Mucosa of rectum (tissue), 2 donors: Measurements from ENCODE around the gene ATP6V0D1.
A peak's percentile ranks its signal among the peaks of the same experiment; 100 is the strongest.
"Not testable (repeated sequence)": the region's sequence is repeated elsewhere in the genome, so short reads cannot be mapped to it uniquely, and the experiment has no call there.

Experiments used
- H3K27ac ChIP-seq, 2 donors: one replicate each; pipeline ENCODE4 v1.7.0; 2013; ENCODE audit warnings: inconsistent platforms in 2 of 2, low read depth in 2 of 2, low read length in 2 of 2
- H3K27me3 ChIP-seq, 2 donors: one replicate each; pipeline ENCODE4 v1.7.0; 2013; ENCODE audit warnings: low read length in 2 of 2; ENCODE audit not compliant: control insufficient read depth in 2 of 2, insufficient read depth in 2 of 2
- H3K36me3 ChIP-seq, 2 donors: one replicate each; pipeline ENCODE4 v1.7.0; 2013; ENCODE audit warnings: low read length in 2 of 2; ENCODE audit not compliant: control insufficient read depth in 2 of 2, insufficient read depth in 2 of 2
- H3K4me1 ChIP-seq, 2 donors: one replicate each; pipeline ENCODE4 v1.7.0; 2013; ENCODE audit warnings: low read length in 2 of 2, mild to moderate bottlenecking in 1 of 2; ENCODE audit not compliant: control insufficient read depth in 2 of 2, insufficient read depth in 2 of 2
- H3K4me3 ChIP-seq, 2 donors: one replicate each; pipeline ENCODE4 v1.7.0; 2013; ENCODE audit warnings: low read length in 2 of 2
- H3K9ac ChIP-seq, 2 donors: one replicate each; pipeline ENCODE4 v1.7.0; 2013; ENCODE audit warnings: low read length in 2 of 2, low read depth in 1 of 2, mild to moderate bottlenecking in 1 of 2
- H3K9me3 ChIP-seq, 2 donors: one replicate each; pipeline ENCODE4 v1.7.0; 2013; ENCODE audit warnings: low read length in 2 of 2; ENCODE audit not compliant: control insufficient read depth in 2 of 2
- donor health status: healthy.
- donor health status: Normal muscosa, but diverticular disease.

Gene ATP6V0D1

DNA sequence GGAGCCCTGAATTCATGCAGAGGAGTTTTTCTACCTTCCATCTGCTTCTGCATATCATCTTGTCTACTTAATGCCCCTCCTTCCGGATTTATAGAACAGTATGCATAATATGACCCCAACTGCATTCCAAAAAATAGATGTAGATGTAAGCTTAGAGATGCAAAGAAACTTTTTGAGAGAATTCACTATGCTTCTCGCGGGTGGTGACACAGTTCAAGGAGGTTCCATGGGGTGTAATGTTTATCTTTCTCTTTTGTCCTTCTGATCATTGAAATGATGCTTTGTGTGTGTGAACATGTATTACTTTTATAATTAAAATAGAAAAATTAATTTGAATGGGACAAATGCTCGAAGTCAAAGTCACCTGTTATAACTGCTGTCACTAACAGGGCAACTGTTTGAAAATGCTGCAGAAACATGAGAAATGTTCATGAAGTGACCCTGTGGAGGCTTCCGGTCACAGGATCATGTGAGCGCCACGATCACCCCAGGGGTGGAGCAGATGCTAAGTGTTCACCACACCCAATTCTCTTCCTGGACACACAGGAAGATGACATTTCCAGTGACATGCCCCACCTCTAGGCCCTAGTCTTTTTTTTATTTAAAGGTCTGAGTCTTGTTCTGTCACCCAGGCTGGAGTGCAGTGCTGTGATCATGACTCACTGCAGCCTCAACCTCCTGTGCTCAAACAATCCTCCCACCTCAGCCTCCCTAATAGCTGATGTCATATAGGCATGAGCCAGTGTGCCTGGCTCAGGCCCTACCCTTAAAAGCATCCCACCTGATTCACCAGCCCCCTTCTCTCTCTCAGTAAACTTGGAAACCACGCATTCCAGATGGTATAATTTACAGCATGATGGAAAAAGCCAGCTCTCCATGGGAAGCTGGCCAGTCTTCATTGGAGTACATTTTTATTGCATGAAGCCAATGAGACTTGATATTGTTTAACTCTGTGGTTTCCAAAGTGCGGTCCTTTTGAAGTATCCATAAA is 23.4 kb upstream of the ATP6V0D1 start:
- H3K4me1 ChIP-seq = peaks cover 2 to 4% of the 10 kb centered on the region in 2 donors
- H3K27me3 ChIP-seq = no peaks in the 10 kb centered on the region
- no peak overlapping the region for H3K9ac ChIP-seq
- no peak overlapping the region for H3K4me3 ChIP-seq
- H3K36me3 ChIP-seq = no peaks in the 10 kb centered on the region
- H3K9me3 ChIP-seq = no peaks in the 10 kb centered on the region
- H3K27ac ChIP-seq = peak overlapping the region; percentile 63 to 69

- no peak overlapping the region for H3K27ac ChIP-seq
- H3K9ac ChIP-seq = no peak overlapping the region
- H3K36me3 ChIP-seq = no peaks in the 10 kb centered on the region
- H3K4me3 ChIP-seq = no peak overlapping the region
- H3K9me3 ChIP-seq = no peaks in the 10 kb centered on the region
- H3K27me3 ChIP-seq = no peaks in the 10 kb centered on the region
- no peaks in the 10 kb centered on the region for H3K4me1 ChIP-seq
These were observed 18.1 kb upstream of the ATP6V0D1 start for GRCh38 chr16:67499106-67499505.

GRCh38 chr16:67490335-67491096 is 9.6 kb upstream of the ATP6V0D1 start:
- Histone ChIP-seq H3K9ac (no peak overlapping the region), H3K4me3 (no peak overlapping the region), H3K27ac (peak overlapping the region in 1 of 2 donors; percentile 69), H3K36me3 (no peaks in the 10 kb centered on the region), H3K9me3 (no peaks in the 10 kb centered on the region), H3K27me3 (no peaks in the 10 kb centered on the region), H3K4me1 (peaks cover 2 to 7% of the 10 kb centered on the region in 2 donors)

GRCh38 chr16:67489401-67490083 is 8.6 kb upstream of the ATP6V0D1 start:
- Histone ChIP-seq H3K9me3 (no peaks in the 10 kb centered on the region), H3K36me3 (peaks cover 2 to 3% of the 10 kb centered on the region in 2 donors), H3K27ac (peak overlapping the region in 1 of 2 donors; percentile 69), H3K4me1 (peaks cover 2 to 7% of the 10 kb centered on the region in 2 donors), H3K9ac (no peak overlapping the region), H3K27me3 (no peaks in the 10 kb centered on the region), H3K4me3 (no peak overlapping the region)

DNA sequence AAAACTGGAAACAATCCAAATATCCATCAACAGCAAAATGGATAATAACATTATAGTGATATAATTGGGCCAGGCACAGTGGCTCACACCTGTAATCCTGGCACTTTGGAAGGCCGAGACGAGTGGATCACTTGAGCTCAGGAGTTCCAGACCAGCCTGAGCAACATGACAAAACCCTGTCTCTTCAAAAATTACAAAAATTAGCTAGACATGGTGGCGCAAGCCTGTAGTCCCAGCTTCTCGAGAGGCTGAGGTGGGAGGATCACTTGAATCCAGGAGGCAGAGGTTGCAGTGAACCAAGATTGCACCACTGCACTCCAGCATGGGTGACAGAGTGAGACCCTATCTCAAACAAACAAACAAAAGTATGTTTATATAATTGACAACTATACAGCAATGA is 6.6 kb upstream of the ATP6V0D1 start:
- not testable (repeated sequence) for H3K27me3 ChIP-seq, H3K9me3 ChIP-seq, H3K9ac ChIP-seq, H3K36me3 ChIP-seq, H3K27ac ChIP-seq, H3K4me3 ChIP-seq
- peaks cover 2 to 10% of the 10 kb centered on the region in 2 donors for H3K4me1 ChIP-seq

- Histone ChIP-seq H3K9ac (no peak overlapping the region), H3K9me3 (no peaks in the 10 kb centered on the region), H3K4me1 (peaks cover 5 to 18% of the 10 kb centered on the region in 2 donors), H3K27me3 (no peaks in the 10 kb centered on the region), H3K27ac (no peak overlapping the region), H3K36me3 (peaks cover 2 to 9% of the 10 kb centered on the region in 2 donors), H3K4me3 (no peak overlapping the region)
These were observed 5.8 kb upstream of the ATP6V0D1 start for GRCh38 chr16:67486805-67487204.

DNA sequence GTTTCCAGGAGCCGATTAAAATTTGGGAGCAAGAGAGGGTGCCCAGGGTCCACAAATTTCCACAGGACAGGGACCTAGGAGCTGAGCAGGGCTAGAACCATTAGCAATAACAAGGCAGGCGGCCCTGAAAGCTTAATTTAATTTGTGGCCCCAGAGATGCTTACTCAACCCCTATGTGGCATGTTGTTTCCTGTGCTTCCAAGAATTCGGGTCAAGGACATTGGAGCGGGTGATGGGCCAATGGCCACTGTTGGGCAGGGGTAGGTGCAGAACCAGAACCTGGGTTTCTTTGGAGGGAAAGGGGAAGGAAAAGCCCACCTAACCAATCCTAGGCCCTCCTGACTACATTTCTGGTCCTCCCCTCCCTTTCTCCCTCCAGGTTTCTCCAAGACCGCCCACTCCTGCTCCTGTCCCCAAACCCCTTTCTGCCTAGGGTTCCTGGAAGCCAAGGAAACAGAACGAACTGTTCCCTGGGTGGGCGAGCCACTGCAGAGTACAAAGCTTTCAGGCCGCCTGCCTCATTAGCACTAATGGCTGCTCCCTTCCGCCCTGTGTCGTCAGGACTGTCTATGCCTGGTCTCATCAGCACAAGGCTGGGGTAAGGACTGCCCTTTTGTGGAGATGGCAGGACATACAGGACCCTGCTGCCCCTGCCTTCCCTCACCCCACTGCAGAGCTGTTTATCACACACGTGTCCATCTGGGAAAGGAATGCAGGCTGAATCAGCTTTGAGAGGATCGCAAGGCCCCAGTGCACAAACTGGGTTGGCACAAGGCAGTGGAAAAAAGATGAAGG is 3.0 kb upstream of the ATP6V0D1 start:
- peaks cover 2 to 9% of the 10 kb centered on the region in 2 donors for H3K36me3 ChIP-seq
- H3K9ac ChIP-seq = no peak overlapping the region
- no peak overlapping the region for H3K27ac ChIP-seq
- H3K4me1 ChIP-seq = peaks cover 5 to 18% of the 10 kb centered on the region in 2 donors
- no peaks in the 10 kb centered on the region for H3K27me3 ChIP-seq
- H3K9me3 ChIP-seq = no peaks in the 10 kb centered on the region
- no peak overlapping the region for H3K4me3 ChIP-seq

GRCh38 chr16:67483150-67483549 is 2.2 kb upstream of the ATP6V0D1 start, which contains the start of gene AGRP:
AGRP (minus strand) TSS chr16:67483547; CDS start chr16:67483398, 149 bp downstream.
- H3K4me1 ChIP-seq = peaks cover 5 to 20% of the 10 kb centered on the region in 2 donors
- H3K4me3 ChIP-seq = peak within 1 kb of the TSS in 1 of 2 donors; percentile 88
- H3K27me3 ChIP-seq = no peaks in the 10 kb centered on the region
- no peak within 1 kb of the TSS for H3K9ac ChIP-seq
- peaks cover 2 to 9% of the 10 kb centered on the region in 2 donors for H3K36me3 ChIP-seq
- peak within 1 kb of the TSS in 1 of 2 donors; percentile 90 for H3K27ac ChIP-seq
- no peaks in the 10 kb centered on the region for H3K9me3 ChIP-seq

DNA sequence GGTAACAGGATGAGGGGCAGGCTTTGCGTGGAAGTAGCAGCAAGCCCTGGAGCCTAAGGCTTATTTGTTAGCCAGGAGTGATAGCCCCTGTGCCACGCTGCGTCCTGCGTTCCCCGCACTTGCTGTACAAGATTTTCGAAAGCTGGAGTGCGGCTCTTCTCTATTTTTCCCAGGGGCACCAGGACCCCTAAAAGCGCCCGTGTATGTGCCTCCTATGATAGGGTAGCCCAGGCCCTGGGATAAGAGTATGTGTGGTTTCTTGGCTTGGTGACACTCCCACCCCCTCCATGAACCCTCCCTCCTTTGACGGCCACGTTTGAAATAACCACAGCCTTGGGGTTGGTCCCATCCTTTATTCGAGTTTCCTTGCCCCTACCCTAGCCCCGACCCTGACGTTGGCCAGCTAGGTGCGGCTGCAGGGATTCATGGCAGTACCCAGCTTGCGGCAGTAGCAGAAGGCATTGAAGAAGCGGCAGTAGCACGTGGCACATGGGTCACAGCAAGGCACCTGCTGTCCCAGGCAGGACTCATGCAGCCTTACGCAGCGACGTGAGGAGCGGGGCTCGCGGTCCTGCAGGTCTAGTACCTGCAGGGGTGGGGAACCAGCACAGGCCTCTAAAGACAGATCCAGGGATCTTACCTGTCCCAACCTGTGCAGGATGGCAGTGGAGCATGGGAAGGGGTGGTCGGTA is 1.4 kb upstream of the ATP6V0D1 start:
- Histone ChIP-seq H3K4me3 (peak overlapping the region; percentile 88 to 96), H3K9ac (peak overlapping the region; percentile 91 to 93), H3K9me3 (no peaks in the 10 kb centered on the region), H3K4me1 (peaks cover 5 to 20% of the 10 kb centered on the region in 2 donors), H3K36me3 (peaks cover 2 to 9% of the 10 kb centered on the region in 2 donors), H3K27ac (peak overlapping the region in 1 of 2 donors; percentile 90), H3K27me3 (no peaks in the 10 kb centered on the region)
